HEK293 (cell line): ENCODE measurements around the gene CNTFR.

Source experiments
- CTCF ChIP-seq: fragments of 450-650 bp; formaldehyde crosslinking; IDR thresholded peaks from 2 replicates; pipeline ENCODE4 v1.5.1; 2016; ENCODE audit warnings: missing biosample characterization, missing genetic modification characterization
- PRDM10 ChIP-seq: fragments of 450-650 bp; formaldehyde crosslinking; IDR thresholded peaks from 2 replicates; pipeline ENCODE4 v1.5.1; 2016; ENCODE audit warnings: missing biosample characterization, missing genetic modification characterization
- TCF7L2 ChIP-seq: IDR thresholded peaks from 2 replicates; pipeline ENCODE4 v1.6.1; 2011; ENCODE audit warnings: low read depth, mild to moderate bottlenecking, inconsistent platforms, low read length, moderate library complexity, borderline replicate concordance
- ZBTB10 ChIP-seq: fragments of 450-650 bp; formaldehyde crosslinking; IDR thresholded peaks from 2 replicates; pipeline ENCODE4 v1.5.1; 2016; ENCODE audit warnings: missing biosample characterization, missing genetic modification characterization
- ZBTB49 ChIP-seq: fragments of 450-650 bp; formaldehyde crosslinking; IDR thresholded peaks from 2 replicates; pipeline ENCODE4 v1.5.1; 2016; ENCODE audit warnings: missing biosample characterization, missing genetic modification characterization, low read depth
- ZNF239 ChIP-seq: fragments of 450-650 bp; formaldehyde crosslinking; IDR thresholded peaks from 2 replicates; pipeline ENCODE4 v1.5.1; 2016; ENCODE audit warnings: missing biosample characterization, missing genetic modification characterization
- ZNF274 ChIP-seq, 2 experiments: fragments of 200-500 bp in 1 of 2; fragments of 450-650 bp in 1 of 2; sonication (Bioruptor generic) in 1 of 2; formaldehyde crosslinking in 1 of 2; IDR thresholded peaks; 2 replicates each; pipeline versions ENCODE4 v1.5.1 to v1.6.1; 2014 to 2016; ENCODE audit warnings: borderline replicate concordance in 1 of 2, inconsistent platforms in 1 of 2, low read length in 1 of 2, missing biosample characterization in 1 of 2, missing genetic modification characterization in 1 of 2
- ZNF335 ChIP-seq: fragments of 450-650 bp; formaldehyde crosslinking; conservative IDR thresholded peaks from 2 replicates; pipeline ENCODE4 v1.5.1; 2016; ENCODE audit warnings: missing biosample characterization, missing genetic modification characterization
- ZNF600 ChIP-seq: fragments of 450-650 bp; formaldehyde crosslinking; IDR thresholded peaks from 2 replicates; pipeline ENCODE4 v1.5.1; 2016; ENCODE audit warnings: missing biosample characterization, missing genetic modification characterization
- ZNF629 ChIP-seq: fragments of 450-650 bp; formaldehyde crosslinking; IDR thresholded peaks from 2 replicates; pipeline ENCODE4 v1.5.1; 2017; ENCODE audit warnings: missing biosample characterization, missing genetic modification characterization
- ZNF658 ChIP-seq: fragments of 450-650 bp; formaldehyde crosslinking; IDR thresholded peaks from 2 replicates; pipeline ENCODE4; 2016; ENCODE audit warnings: missing biosample characterization, missing genetic modification characterization
- ZNF660 ChIP-seq: fragments of 450-650 bp; IDR thresholded peaks from 2 replicates; pipeline ENCODE4 v1.5.1; 2018; ENCODE audit warnings: missing biosample characterization, mild to moderate bottlenecking, missing genetic modification characterization
- ZNF777 ChIP-seq: fragments of 450-650 bp; formaldehyde crosslinking; IDR thresholded peaks from 2 replicates; pipeline ENCODE4 v1.5.1; 2017; ENCODE audit warnings: missing biosample characterization, missing genetic modification characterization, borderline replicate concordance

GRCh38 chr9:34633166-34633565 lies 43.6 kb upstream of the CNTFR start:
- TF ChIP-seq ZNF660 (tag by site-specific recombination), result no peak
- TF ChIP-seq ZNF777 (tag by site-specific recombination), result no peak
- TF ChIP-seq CTCF (tag by site-specific recombination), result no peak
- no peak for TF ChIP-seq ZNF600 (tag by site-specific recombination)
- TF ChIP-seq ZNF658, result no peak
- TF ChIP-seq ZNF335, result no peak
- no peak for TF ChIP-seq ZBTB49 (tag by site-specific recombination)
- no peak for TF ChIP-seq ZNF274 (IDR thresholded peaks at IDR 0.05; ENCODE audit: low read length)
- no peak for TF ChIP-seq ZNF274 (tag by site-specific recombination; IDR thresholded peaks at IDR 0.05; ENCODE audit: borderline replicate concordance)
- no peak for TF ChIP-seq ZBTB10 (tag by site-specific recombination)
- TF ChIP-seq TCF7L2, result no peak
- TF ChIP-seq ZNF629, result no peak
- TF ChIP-seq PRDM10 (tag by site-specific recombination), result no peak
- TF ChIP-seq ZNF239, result no peak
